Activated T-helper 1 cell treated with anti-CD3 and anti-CD28 coated beads, Interleukin-12 subunit alpha, Interleukin-12 subunit beta, Interleukin-2, Interleukin-4 antibody, amounts not matched to agents 30 ng/mL and 10 ng/mL and 1 ng/mL, durations not matched to agents 14 hours and 24 hours and 36 hours (primary cell): ENCODE measurements around the gene CTTNBP2NL. TPM values are rescaled to one million over a fixed set of nuclear protein-coding genes. Genes with fewer than 3 reads are reported as not detected.

Experiments used
- DNase-seq: peaks from one replicate; pipeline ENCODE4 v3.0.0; 2021; ENCODE audit warnings: low spot score
- H3K27ac Mint-ChIP-seq: one replicate; pipeline ENCODE4 v1.8.0; 2021; ENCODE audit warnings: mild to moderate bottlenecking, mixed read lengths
- H3K27me3 Mint-ChIP-seq: one replicate; pipeline ENCODE4 v1.8.0; 2022; ENCODE audit warnings: mild to moderate bottlenecking, moderate library complexity, mixed read lengths; ENCODE audit not compliant: insufficient read depth
- H3K36me3 Mint-ChIP-seq: one replicate; pipeline ENCODE4 v1.8.0; 2021; ENCODE audit warnings: low read depth, mixed read lengths
- H3K4me1 Mint-ChIP-seq: one replicate; pipeline ENCODE4 v1.8.0; 2021; ENCODE audit warnings: low read depth, mixed read lengths
- H3K4me3 Mint-ChIP-seq: one replicate; pipeline ENCODE4 v1.8.0; 2021; ENCODE audit warnings: mild to moderate bottlenecking, moderate library complexity, mixed read lengths
- H3K9me3 Mint-ChIP-seq: one replicate; pipeline ENCODE4 v1.8.0; 2021; ENCODE audit warnings: mixed read lengths
- intact Hi-C: fragments of 100-400 bp; cut with micrococcal nuclease; formaldehyde crosslinking; loops from one replicate; pipeline ENCODE4 v1.15.1; 2024
- total RNA-seq: library from RNA; stranded (reverse); gene quantifications from 2 replicates; pipeline ENCODE4 v1.2.3, GENCODE V29; 2022

The CTTNBP2NL gene, protein sequence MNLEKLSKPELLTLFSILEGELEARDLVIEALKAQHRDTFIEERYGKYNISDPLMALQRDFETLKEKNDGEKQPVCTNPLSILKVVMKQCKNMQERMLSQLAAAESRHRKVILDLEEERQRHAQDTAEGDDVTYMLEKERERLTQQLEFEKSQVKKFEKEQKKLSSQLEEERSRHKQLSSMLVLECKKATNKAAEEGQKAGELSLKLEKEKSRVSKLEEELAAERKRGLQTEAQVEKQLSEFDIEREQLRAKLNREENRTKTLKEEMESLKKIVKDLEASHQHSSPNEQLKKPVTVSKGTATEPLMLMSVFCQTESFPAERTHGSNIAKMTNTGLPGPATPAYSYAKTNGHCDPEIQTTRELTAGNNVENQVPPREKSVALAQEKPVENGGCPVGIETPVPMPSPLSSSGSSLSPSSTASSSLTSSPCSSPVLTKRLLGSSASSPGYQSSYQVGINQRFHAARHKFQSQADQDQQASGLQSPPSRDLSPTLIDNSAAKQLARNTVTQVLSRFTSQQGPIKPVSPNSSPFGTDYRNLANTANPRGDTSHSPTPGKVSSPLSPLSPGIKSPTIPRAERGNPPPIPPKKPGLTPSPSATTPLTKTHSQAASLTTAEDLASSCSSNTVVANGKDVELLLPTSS
- 3.9 and 4.7 TPM in 2 replicates for total RNA-seq

- intact Hi-C loops, result loop anchor here (1.0 to 10.0 kb wide), 4 partner anchors 70 to 999 kb away; partner anchors contain the start of genes LRIG2, MAGI3 and SLC16A1
- Mint-ChIP-seq H3K27ac (peak within 1 kb of the TSS; percentile 85), H3K36me3 (no peaks in the 10 kb centered on the region), H3K4me3 (peak within 1 kb of the TSS; percentile 99), H3K27me3 (peaks cover 7% of the 10 kb centered on the region), H3K9me3 (no peaks in the 10 kb centered on the region), H3K4me1 (peaks cover 49% of the 10 kb centered on the region)
- DNase-seq, result peak; percentile 76
Observed at GRCh38 chr1:112395821-112396652, at the start of gene CTTNBP2NL. Gene CTTNBP2NL (plus strand): TSS chr1:112396214. CDS start chr1:112416166, 19,952 bp downstream.

GRCh38 chr1:112346801-112347350 lies 49.1 kb upstream of the CTTNBP2NL start:
- no peak overlapping the region for H3K27ac Mint-ChIP-seq
- no peaks in the 10 kb centered on the region for H3K36me3 Mint-ChIP-seq
- intact Hi-C loops, result no loop called here
- no peak for DNase-seq
- peaks cover 13% of the 10 kb centered on the region for H3K4me1 Mint-ChIP-seq
- H3K4me3 Mint-ChIP-seq, result no peak overlapping the region
- H3K9me3 Mint-ChIP-seq, result peaks cover 10% of the 10 kb centered on the region
- H3K27me3 Mint-ChIP-seq, result peaks cover 13% of the 10 kb centered on the region

- H3K4me1 Mint-ChIP-seq, result no peaks in the 10 kb centered on the region
- H3K27me3 Mint-ChIP-seq, result peaks cover 22% of the 10 kb centered on the region
- no peaks in the 10 kb centered on the region for H3K9me3 Mint-ChIP-seq
- no peak overlapping the region for H3K27ac Mint-ChIP-seq
- no peak overlapping the region for H3K4me3 Mint-ChIP-seq
- no peaks in the 10 kb centered on the region for H3K36me3 Mint-ChIP-seq
- no peak for DNase-seq
- intact Hi-C loops, result no loop called here
Observed at GRCh38 chr1:112356765-112357164, 39.2 kb upstream of the CTTNBP2NL start.

DNA sequence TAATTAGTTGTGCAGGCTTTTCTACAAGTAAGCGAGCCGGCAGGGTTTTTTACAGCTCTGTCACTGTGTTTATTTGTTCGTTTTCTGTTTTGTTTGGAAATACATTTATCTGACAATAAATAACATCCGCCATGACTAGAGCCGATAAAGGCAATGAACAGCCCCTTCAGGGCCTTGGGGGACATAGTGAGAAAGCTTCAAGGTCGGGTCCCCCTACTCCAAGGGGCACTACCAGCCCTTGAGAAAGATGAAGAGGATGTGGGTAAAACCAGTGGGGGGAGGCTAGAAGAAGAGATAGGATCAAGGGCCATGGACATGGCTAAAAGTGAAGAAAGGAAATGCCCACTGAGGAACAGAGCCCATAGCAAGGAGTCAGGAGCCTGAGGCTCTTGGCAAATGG lies 38.5 kb upstream of the CTTNBP2NL start:
- H3K36me3 Mint-ChIP-seq, result no peaks in the 10 kb centered on the region
- no peaks in the 10 kb centered on the region for H3K4me1 Mint-ChIP-seq
- H3K4me3 Mint-ChIP-seq, result no peak overlapping the region
- intact Hi-C loops, result no loop called here
- no peaks in the 10 kb centered on the region for H3K9me3 Mint-ChIP-seq
- H3K27me3 Mint-ChIP-seq, result peaks cover 26% of the 10 kb centered on the region
- H3K27ac Mint-ChIP-seq, result no peak overlapping the region
- no peak for DNase-seq

- H3K4me3 Mint-ChIP-seq, result no peak overlapping the region
- H3K36me3 Mint-ChIP-seq, result no peaks in the 10 kb centered on the region
- no peak overlapping the region for H3K27ac Mint-ChIP-seq
- intact Hi-C loops, result loop anchor here (1.0 kb wide), 1 partner anchor 256 kb away; no protein-coding TSS in a partner anchor
- peaks cover 28% of the 10 kb centered on the region for H3K27me3 Mint-ChIP-seq
- H3K9me3 Mint-ChIP-seq, result no peaks in the 10 kb centered on the region
- DNase-seq, result no peak
- H3K4me1 Mint-ChIP-seq, result no peaks in the 10 kb centered on the region
Observed at GRCh38 chr1:112358061-112358770, 37.8 kb upstream of the CTTNBP2NL start.

GRCh38 chr1:112358798-112359408 lies 37.1 kb upstream of the CTTNBP2NL start:
- Mint-ChIP-seq H3K4me1 (no peaks in the 10 kb centered on the region), H3K9me3 (no peaks in the 10 kb centered on the region), H3K4me3 (no peak overlapping the region), H3K27ac (no peak overlapping the region), H3K36me3 (no peaks in the 10 kb centered on the region), H3K27me3 (peaks cover 28% of the 10 kb centered on the region)
- no peak for DNase-seq
- intact Hi-C loops, result loop anchor here (1.0 kb wide), 2 partner anchors 10 to 255 kb away; no protein-coding TSS in a partner anchor

GRCh38 chr1:112359961-112360767 lies 35.9 kb upstream of the CTTNBP2NL start:
- no peak for DNase-seq
- no peaks in the 10 kb centered on the region for H3K4me1 Mint-ChIP-seq
- no peaks in the 10 kb centered on the region for H3K36me3 Mint-ChIP-seq
- intact Hi-C loops, result loop anchor here (1.0 kb wide), 1 partner anchor 9 kb away; no protein-coding TSS in a partner anchor
- peaks cover 28% of the 10 kb centered on the region for H3K27me3 Mint-ChIP-seq
- H3K27ac Mint-ChIP-seq, result no peak overlapping the region
- no peak overlapping the region for H3K4me3 Mint-ChIP-seq
- no peaks in the 10 kb centered on the region for H3K9me3 Mint-ChIP-seq

DNA sequence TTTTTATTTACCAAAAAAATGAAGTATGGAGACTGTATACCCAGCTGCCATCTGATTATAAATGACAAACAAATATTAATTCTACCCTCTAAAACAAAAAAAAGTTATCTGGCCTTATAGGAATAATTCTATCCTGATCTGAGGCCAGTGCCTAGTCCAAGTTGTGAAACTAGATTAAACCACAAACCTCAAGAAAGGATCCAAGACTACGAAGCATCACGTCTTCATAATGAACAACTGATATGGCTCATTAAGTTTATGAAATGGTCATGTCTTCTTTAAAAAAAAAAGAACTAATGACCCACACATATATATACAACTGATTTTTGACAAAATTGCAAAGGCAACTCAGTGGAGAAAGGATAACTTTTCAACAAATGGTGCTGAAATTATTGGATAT lies 32.4 kb upstream of the CTTNBP2NL start:
- DNase-seq, result no peak
- H3K9me3 Mint-ChIP-seq, result no peaks in the 10 kb centered on the region
- no peaks in the 10 kb centered on the region for H3K4me1 Mint-ChIP-seq
- intact Hi-C loops, result no loop called here
- peaks cover 25% of the 10 kb centered on the region for H3K27me3 Mint-ChIP-seq
- H3K4me3 Mint-ChIP-seq, result no peak overlapping the region
- no peak overlapping the region for H3K27ac Mint-ChIP-seq
- no peaks in the 10 kb centered on the region for H3K36me3 Mint-ChIP-seq

- intact Hi-C loops, result loop anchor here (2.0 kb wide), 1 partner anchor 69 kb away; no protein-coding TSS in a partner anchor
Observed at GRCh38 chr1:112368198-112368597, 27.8 kb upstream of the CTTNBP2NL start.

DNA sequence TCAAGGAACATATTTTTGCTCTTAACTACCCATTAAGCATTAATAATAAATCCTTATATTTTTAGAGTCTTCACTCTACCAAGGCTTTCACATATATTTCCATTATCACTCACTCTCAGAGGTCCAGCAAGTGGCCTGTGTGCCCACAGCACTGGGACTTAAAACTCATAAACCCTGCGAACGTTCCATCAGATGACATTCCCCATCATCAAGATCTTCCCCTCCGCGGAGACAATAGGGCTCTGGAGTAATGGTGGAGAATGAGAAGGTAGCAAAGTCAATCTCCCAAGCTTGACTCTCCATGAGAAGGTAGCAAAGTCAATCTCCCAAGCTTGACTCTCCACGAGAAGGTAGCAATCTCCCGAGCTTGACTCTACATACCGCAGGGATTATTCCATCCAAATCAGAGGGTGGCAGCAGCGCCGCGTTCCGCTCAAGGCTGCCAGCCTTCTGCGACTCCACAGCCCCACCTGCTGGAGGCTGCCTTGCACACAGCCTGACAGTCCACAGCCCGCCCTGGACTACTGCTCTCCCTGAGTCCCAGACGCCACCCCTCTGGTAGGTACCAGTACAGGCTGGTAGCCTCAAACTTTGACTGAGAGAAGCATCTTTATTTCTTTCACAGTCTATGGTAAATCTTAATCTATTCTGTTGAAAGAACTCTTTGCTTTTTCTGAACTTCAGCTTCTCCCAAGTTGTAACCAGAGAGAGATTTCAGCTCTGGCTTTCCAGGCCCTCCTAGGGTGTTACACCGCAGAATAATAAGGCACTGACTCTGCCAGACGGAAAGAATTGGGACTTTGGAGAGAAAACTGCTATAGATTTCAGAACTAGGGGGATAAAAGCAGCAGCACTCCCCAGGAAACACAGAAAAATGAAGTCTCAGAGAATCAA lies 26.4 kb upstream of the CTTNBP2NL start:
- no peak overlapping the region for H3K27ac Mint-ChIP-seq
- no peaks in the 10 kb centered on the region for H3K36me3 Mint-ChIP-seq
- DNase-seq, result peak; percentile 69
- peaks cover 5% of the 10 kb centered on the region for H3K4me1 Mint-ChIP-seq
- H3K27me3 Mint-ChIP-seq, result peaks cover 37% of the 10 kb centered on the region
- no peaks in the 10 kb centered on the region for H3K9me3 Mint-ChIP-seq
- intact Hi-C loops, result loop anchor here (1.0 to 5.0 kb wide), 3 partner anchors 10 to 887 kb away; no protein-coding TSS in a partner anchor
- H3K4me3 Mint-ChIP-seq, result no peak overlapping the region

More at GRCh38 chr1:112368198-112368597, 27.8 kb upstream of the CTTNBP2NL start:
- no peaks in the 10 kb centered on the region for H3K9me3 Mint-ChIP-seq
- H3K36me3 Mint-ChIP-seq, result no peaks in the 10 kb centered on the region
- H3K27me3 Mint-ChIP-seq, result peaks cover 27% of the 10 kb centered on the region
- no peak overlapping the region for H3K27ac Mint-ChIP-seq
- H3K4me1 Mint-ChIP-seq, result peaks cover 5% of the 10 kb centered on the region
- DNase-seq, result no peak
- H3K4me3 Mint-ChIP-seq, result no peak overlapping the region
